Sigmoid colon (tissue), 3 donors: Measurements from ENCODE around the gene MEGF6.

Experiments used
- CTCF ChIP-seq, 4 experiments: fragments of 450-650 bp in 3 of 4; fragments of 200-600 bp in 1 of 4; IDR thresholded peaks; one replicate each; pipeline ENCODE4 v1.5.1; 2016 to 2019; ENCODE audit warnings: antibody characterized with exemption in 4 of 4, mild to moderate bottlenecking in 3 of 4, moderate library complexity in 2 of 4
- POLR2A ChIP-seq, 2 donors: fragments of 450-650 bp; IDR thresholded peaks; one replicate each; pipeline ENCODE4 v1.6.1; 2016; ENCODE audit warnings: antibody characterized with exemption in 2 of 2, mild to moderate bottlenecking in 2 of 2, moderate library complexity in 2 of 2

GRCh38 chr1:3485016-3485415 lies 126.3 kb downstream of the MEGF6 start:
- TF ChIP-seq CTCF (IDR thresholded peaks at IDR 0.05) (no peak), POLR2A (IDR thresholded peaks at IDR 0.05) (no peak)
